ENCODE data around the gene PLOD1. TPM values are rescaled to one million over a fixed set of nuclear protein-coding genes. Genes with fewer than 3 reads are reported as not detected.
"Not testable (repeated sequence)": the region's sequence is repeated elsewhere in the genome, so short reads cannot be mapped to it uniquely, and the experiment has no call there.

Gene PLOD1
- polyA plus RNA-seq, 1 experiment: 314 TPM

DNA sequence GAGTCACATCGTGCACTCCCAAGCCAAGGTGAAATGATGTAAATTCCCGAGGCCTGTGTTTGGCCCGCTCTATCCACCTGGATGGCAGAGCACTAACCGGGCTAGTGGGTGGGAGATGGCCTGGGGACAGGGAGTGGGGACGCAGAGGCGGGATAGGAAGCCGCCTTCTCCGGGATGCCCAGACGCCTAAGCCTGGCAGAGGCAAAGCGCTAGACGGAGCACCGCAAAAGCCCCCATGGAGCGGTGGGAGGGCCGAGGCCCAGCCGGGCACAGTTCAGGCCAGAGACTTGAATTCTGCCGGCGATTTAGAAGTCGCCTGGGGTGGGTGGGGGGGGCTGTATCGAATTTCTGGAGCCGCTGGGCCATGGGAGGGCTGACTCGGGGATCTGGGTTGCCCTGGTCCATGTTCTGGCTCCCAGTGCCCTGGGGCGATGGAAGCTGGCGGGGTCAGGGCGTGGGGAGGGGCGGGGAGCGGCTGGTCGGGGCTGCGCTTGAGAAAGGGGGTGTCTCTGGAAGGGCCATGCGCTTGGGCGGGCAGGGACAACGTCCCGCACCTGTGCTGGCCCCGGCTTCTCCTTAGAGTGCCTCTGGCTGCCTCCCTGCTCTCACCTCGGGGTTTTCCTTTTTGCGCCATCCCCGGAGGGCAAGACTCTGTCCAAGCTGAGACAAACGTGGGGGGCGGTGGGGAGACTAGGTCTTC lies 36.3 kb upstream of the PLOD1 start:
- DNase-seq (ENCODE audit: low read depth, low spot score): no peak
- Histone ChIP-seq H3K27me3 (ENCODE audit: control insufficient read depth, insufficient read depth, low read length) (peaks cover 25% of the 10 kb centered on the region), H3K4me3 (ENCODE audit: low read depth, low read length) (no peak overlapping the region), H3K27ac (ENCODE audit: low read depth, low read length) (no peak overlapping the region), H3K9me3 (ENCODE audit: control insufficient read depth, insufficient read depth, low read length) (no peaks in the 10 kb centered on the region; the same call in 1 of the 2 replicates)
- CTCF ChIA-PET: interaction anchor here (0.8 kb wide), 1 partner anchor 217 kb away, joined by 3 read pairs; no protein-coding TSS in a partner anchor
- TF ChIP-seq, protein P1, sequence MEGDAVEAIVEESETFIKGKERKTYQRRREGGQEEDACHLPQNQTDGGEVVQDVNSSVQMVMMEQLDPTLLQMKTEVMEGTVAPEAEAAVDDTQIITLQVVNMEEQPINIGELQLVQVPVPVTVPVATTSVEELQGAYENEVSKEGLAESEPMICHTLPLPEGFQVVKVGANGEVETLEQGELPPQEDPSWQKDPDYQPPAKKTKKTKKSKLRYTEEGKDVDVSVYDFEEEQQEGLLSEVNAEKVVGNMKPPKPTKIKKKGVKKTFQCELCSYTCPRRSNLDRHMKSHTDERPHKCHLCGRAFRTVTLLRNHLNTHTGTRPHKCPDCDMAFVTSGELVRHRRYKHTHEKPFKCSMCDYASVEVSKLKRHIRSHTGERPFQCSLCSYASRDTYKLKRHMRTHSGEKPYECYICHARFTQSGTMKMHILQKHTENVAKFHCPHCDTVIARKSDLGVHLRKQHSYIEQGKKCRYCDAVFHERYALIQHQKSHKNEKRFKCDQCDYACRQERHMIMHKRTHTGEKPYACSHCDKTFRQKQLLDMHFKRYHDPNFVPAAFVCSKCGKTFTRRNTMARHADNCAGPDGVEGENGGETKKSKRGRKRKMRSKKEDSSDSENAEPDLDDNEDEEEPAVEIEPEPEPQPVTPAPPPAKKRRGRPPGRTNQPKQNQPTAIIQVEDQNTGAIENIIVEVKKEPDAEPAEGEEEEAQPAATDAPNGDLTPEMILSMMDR (IDR thresholded peaks at IDR 0.05; ENCODE audit: low read depth, low read length): no peak
- POLR2A ChIA-PET: interaction anchor here (1.2 kb wide), 1 partner anchor 10 kb away, joined by 6 read pairs; no protein-coding TSS in a partner anchor

DNA sequence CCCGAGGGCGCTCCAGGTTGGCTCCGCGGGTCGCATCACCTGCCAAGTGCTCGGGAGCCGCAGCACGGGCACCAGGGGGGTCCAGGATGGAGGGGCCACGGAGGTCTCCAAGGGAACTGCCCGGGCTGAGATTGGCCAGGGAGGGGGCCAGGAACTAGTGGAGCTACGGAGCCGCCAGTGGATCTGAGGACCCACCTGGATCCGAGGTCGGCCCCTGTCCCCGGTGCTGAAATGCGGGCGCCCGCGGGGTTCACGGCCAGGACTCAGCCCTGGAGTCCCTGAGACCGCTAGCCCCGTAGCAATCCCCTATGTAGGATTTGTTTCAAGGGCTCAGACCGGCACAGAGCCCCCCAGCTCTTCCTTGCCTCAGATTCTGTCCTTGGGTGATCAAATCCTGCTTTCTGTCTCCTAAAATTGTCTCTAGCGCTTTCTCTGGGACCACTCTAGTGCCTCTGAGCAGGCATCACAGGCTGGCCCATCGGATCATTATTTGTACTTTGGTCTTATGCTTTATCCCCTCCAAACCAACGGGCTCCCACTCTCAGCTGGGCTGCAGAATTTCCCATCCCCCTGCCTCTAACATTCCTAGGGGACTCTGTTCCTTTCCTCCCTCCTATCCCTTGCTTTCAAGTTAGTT lies 35.6 kb upstream of the PLOD1 start:
- H3K9me3 ChIP-seq (ENCODE audit: control insufficient read depth, insufficient read depth, low read length): no peaks in the 10 kb centered on the region; the same call in 1 of the 2 replicates
- H3K4me3 ChIP-seq (ENCODE audit: low read depth, low read length): no peak overlapping the region
- H3K27ac ChIP-seq (ENCODE audit: low read depth, low read length): no peak overlapping the region
- CTCF ChIA-PET: no interaction called here
- TF ChIP-seq, protein P1 (IDR thresholded peaks at IDR 0.05; ENCODE audit: low read depth, low read length): no peak
- peaks cover 25% of the 10 kb centered on the region for H3K27me3 ChIP-seq (ENCODE audit: control insufficient read depth, insufficient read depth, low read length)
- POLR2A ChIA-PET: interaction anchor here (1.2 kb wide), 1 partner anchor 9 kb away, joined by 6 read pairs; no protein-coding TSS in a partner anchor
- DNase-seq (ENCODE audit: low read depth, low spot score): no peak

DNA sequence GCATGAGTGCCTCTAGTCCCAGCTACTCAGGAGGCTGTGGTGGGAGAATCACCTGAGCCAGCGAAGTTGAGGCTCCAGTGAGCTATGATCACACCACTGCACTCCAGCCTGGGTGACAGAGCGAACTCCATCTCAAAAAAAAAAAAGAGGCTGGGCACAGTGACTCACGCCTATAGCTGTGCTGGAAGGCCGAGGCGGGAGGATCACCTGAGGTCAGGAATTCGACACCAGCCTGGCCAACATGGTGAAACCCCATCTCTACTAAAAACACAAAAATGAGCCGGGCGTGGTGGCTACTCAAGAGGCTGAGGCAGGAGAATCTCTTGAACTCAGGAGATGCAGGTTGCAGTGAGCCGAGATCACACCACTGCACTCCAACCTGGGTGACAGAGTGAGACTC lies 33.1 kb upstream of the PLOD1 start:
- H3K4me3 ChIP-seq (ENCODE audit: low read depth, low read length); POLR2A ChIA-PET; DNase-seq (ENCODE audit: low read depth, low spot score); H3K9me3 ChIP-seq (ENCODE audit: control insufficient read depth, insufficient read depth, low read length); H3K27ac ChIP-seq (ENCODE audit: low read depth, low read length); CTCF ChIA-PET: not testable (repeated sequence)
- peaks cover 22% of the 10 kb centered on the region for H3K27me3 ChIP-seq (ENCODE audit: control insufficient read depth, insufficient read depth, low read length)

DNA sequence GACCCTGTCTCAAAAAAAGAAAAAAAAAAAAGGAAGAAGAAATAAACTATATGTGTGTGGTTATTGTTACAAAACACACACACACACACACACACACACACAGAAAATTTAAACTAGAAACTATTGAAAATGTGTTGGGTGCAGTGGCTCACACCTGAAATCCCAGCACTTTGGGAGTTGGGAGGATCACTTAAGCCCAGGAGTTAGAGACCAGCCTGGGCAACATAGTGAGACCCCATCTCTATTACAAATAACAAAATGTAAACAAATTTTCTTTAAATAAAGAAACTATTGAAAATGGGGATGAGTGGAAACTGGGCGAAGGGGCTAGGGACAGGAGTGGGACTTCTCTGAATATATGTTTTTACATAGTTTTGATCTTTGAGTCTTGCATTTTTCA lies 31.3 kb upstream of the PLOD1 start:
- no peaks in the 10 kb centered on the region; the same call in 1 of the 2 replicates for H3K9me3 ChIP-seq (ENCODE audit: control insufficient read depth, insufficient read depth, low read length)
- ChIA-PET CTCF (no interaction called here), POLR2A (no interaction called here)
- DNase-seq (ENCODE audit: low read depth, low spot score): no peak
- peaks cover 16% of the 10 kb centered on the region for H3K27me3 ChIP-seq (ENCODE audit: control insufficient read depth, insufficient read depth, low read length)
- no peak overlapping the region for H3K27ac ChIP-seq (ENCODE audit: low read depth, low read length)
- TF ChIP-seq, protein P1 (IDR thresholded peaks at IDR 0.05; ENCODE audit: low read depth, low read length): no peak
- H3K4me3 ChIP-seq (ENCODE audit: low read depth, low read length): no peak overlapping the region

DNA sequence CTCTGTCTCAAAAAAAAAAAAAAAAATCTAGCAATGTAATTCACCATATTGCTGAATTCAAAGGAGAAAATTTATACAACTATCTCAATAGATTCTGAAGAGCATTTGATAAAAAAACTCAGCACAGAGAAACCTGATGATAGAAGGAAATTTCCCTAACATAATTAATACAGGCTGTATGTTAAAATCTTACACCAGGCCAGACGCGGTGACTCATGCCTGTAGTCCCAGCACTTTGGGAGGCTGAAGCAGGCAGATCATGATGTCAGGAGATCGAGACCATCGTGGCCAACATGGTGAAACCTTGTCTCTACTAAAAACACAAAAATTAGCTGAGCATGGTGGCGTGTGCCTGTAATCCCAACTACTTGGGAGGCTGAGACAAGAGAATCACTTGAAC lies 30.4 kb upstream of the PLOD1 start:
- POLR2A ChIA-PET: interaction anchor here (0.6 kb wide), 1 partner anchor 83 kb away, joined by 5 read pairs; no protein-coding TSS in a partner anchor
- DNase-seq (ENCODE audit: low read depth, low spot score); CTCF ChIA-PET; H3K27me3 ChIP-seq (ENCODE audit: control insufficient read depth, insufficient read depth, low read length); H3K4me3 ChIP-seq (ENCODE audit: low read depth, low read length); H3K27ac ChIP-seq (ENCODE audit: low read depth, low read length); H3K9me3 ChIP-seq (ENCODE audit: control insufficient read depth, insufficient read depth, low read length): not testable (repeated sequence)

DNA sequence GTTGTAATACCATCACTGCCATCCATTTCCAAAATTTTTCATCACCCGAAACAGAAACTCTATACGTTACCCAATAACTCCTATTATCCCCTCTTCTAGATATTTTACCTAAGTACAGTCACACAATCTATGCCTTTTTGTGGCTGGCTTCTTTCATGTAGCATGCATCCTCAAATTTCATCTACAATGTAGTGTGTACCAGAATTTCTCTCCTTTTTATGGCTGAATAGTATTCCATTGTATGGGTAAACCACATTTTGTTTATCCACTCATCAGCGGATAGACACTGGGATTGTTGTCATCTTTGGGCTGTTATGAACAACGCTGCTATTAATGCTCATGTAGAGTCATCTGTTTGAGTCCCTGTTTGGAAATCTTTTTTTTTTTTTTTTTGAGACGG lies 29.5 kb upstream of the PLOD1 start:
- H3K27me3 ChIP-seq (ENCODE audit: control insufficient read depth, insufficient read depth, low read length): peaks cover 8% of the 10 kb centered on the region
- no peak for DNase-seq (ENCODE audit: low read depth, low spot score)
- ChIA-PET POLR2A (interaction anchor here (0.7 kb wide), 1 partner anchor 155 kb away, joined by 9 read pairs; no protein-coding TSS in a partner anchor), CTCF (no interaction called here)
- no peak overlapping the region for H3K4me3 ChIP-seq (ENCODE audit: low read depth, low read length)
- TF ChIP-seq, protein P1 (IDR thresholded peaks at IDR 0.05; ENCODE audit: low read depth, low read length): no peak
- no peaks in the 10 kb centered on the region for H3K9me3 ChIP-seq (ENCODE audit: control insufficient read depth, insufficient read depth, low read length)
- no peak overlapping the region for H3K27ac ChIP-seq (ENCODE audit: low read depth, low read length)

All from AG04450 (cell line).